Endothelial cell of umbilical vein (primary cell): Measurements from ENCODE around the gene ACSBG1. TPM values are rescaled to one million over a fixed set of nuclear protein-coding genes. Genes with fewer than 3 reads are reported as not detected.

Experiments used
- BruUV-seq: library from RNA; stranded (reverse); fragments of 400-500 nt; replicated peaks from 2 replicates; lab custom pipeline; 2021; lab: Mats Ljungman, UMichigan
- CTCF ChIA-PET: fragments of 300-600, 350-600 bp; sonication (Branson Sonifier 250); formaldehyde crosslinking; loops from one replicate; lab custom pipeline; 2021; ENCODE audit warnings: antibody characterized with exemption, inconsistent platforms; lab: Charles Lee
- POLR2A ChIA-PET: fragments of 300-600, 350-600 bp; sonication (Branson Sonifier 250); formaldehyde crosslinking; loops from one replicate; lab custom pipeline; 2021; ENCODE audit warnings: antibody characterized with exemption, inconsistent platforms; lab: Charles Lee
- DNase-seq: peaks from one replicate; pipeline ENCODE4 v3.0.0-alpha.2; 2011; ENCODE audit warnings: low read depth, low spot score
- FAIRE-seq: peaks from 2 replicates; lab custom pipeline; 2011; peaks lifted over from hg19 to GRCh38; lab: Jason Lieb, UNC
- H2AFZ ChIP-seq: 2 replicates; pipeline ENCODE4 v1.6.0; 2012; ENCODE audit warnings: low read depth, low read length, control low read depth, inconsistent platforms
- H3K27ac ChIP-seq: 2 replicates; pipeline ENCODE4 v1.5.1; 2011; ENCODE audit warnings: low read depth, mild to moderate bottlenecking, control low read depth, low read length, moderate library complexity; ENCODE audit not compliant: insufficient read depth
- H3K27me3 ChIP-seq, 2 experiments: 2 replicates each; pipeline versions ENCODE4 v1.6.0 to v1.6.1; 2011; ENCODE audit warnings: low read length in 2 of 2, mixed read lengths in 1 of 2; ENCODE audit not compliant: control insufficient read depth in 2 of 2, insufficient read depth in 2 of 2
- H3K36me3 ChIP-seq, 2 experiments: 2 replicates in 1 of 2; 3 replicates in 1 of 2; pipeline ENCODE4 v1.5.1; 2011; ENCODE audit warnings: low read length in 2 of 2, mild to moderate bottlenecking in 1 of 2, moderate library complexity in 1 of 2; ENCODE audit not compliant: control insufficient read depth in 2 of 2, insufficient read depth in 2 of 2; ENCODE audit errors: extremely low read depth in 1 of 2
- H3K4me1 ChIP-seq: 3 replicates; pipeline ENCODE4 v1.5.1; 2011; ENCODE audit warnings: mild to moderate bottlenecking, low read length; ENCODE audit not compliant: control insufficient read depth, insufficient read depth; ENCODE audit errors: extremely low read depth
- H3K4me2 ChIP-seq: 2 replicates; pipeline ENCODE4 v1.6.1; 2011; ENCODE audit warnings: low read length, control low read depth, mixed read lengths; ENCODE audit not compliant: insufficient read depth
- H3K4me3 ChIP-seq, 3 experiments: fragments of 200-600 bp in 1 of 3; sonication (generic), shearing (Covaris generic) in 1 of 3; replicated peaks in 1 of 3; 2 replicates each; pipeline ENCODE4 v1.5.1; 2011 to 2016; ENCODE audit warnings: control low read depth in 3 of 3, low read length in 3 of 3, mild to moderate bottlenecking in 2 of 3, inconsistent platforms in 1 of 3, low read depth in 1 of 3, moderate library complexity in 1 of 3; ENCODE audit not compliant: insufficient read depth in 1 of 3
- H3K79me2 ChIP-seq: 2 replicates; pipeline ENCODE4 v1.6.0; 2012; ENCODE audit warnings: low read length, inconsistent platforms; ENCODE audit not compliant: control insufficient read depth, insufficient read depth
- H3K9ac ChIP-seq: replicated peaks from 2 replicates; pipeline ENCODE3; 2011; ENCODE audit warnings: low read length, control low read depth; ENCODE audit not compliant: insufficient read depth; ENCODE audit errors: extremely low read depth
- H3K9me1 ChIP-seq: replicated peaks from 3 replicates; pipeline ENCODE4 v1.6.0; 2011; ENCODE audit warnings: mild to moderate bottlenecking, low read length; ENCODE audit not compliant: control insufficient read depth, insufficient read depth; ENCODE audit errors: extremely low read depth
- H3K9me3 ChIP-seq: replicated peaks from 2 replicates; pipeline ENCODE4 v1.5.1; 2012; ENCODE audit warnings: low read length, inconsistent platforms; ENCODE audit not compliant: control insufficient read depth, insufficient read depth
- H4K20me1 ChIP-seq: replicated peaks from 2 replicates; pipeline ENCODE3; 2011; ENCODE audit warnings: mild to moderate bottlenecking, low read length; ENCODE audit not compliant: control insufficient read depth, insufficient read depth; ENCODE audit errors: extremely low read depth
- CTCF ChIP-seq, 2 donors: IDR thresholded peaks; 1 replicate in 1 of 2; 2 replicates in 1 of 2; pipeline ENCODE4 v1.5.1; 2011; ENCODE audit warnings: low read length in 2 of 2, mild to moderate bottlenecking in 2 of 2, moderate library complexity in 2 of 2, control low read depth in 1 of 2, inconsistent platforms in 1 of 2, low read depth in 1 of 2; ENCODE audit not compliant: insufficient read depth in 1 of 2; ENCODE audit errors: extremely low read depth in 1 of 2
- EZH2 ChIP-seq: IDR thresholded peaks from 2 replicates; pipeline ENCODE4 v1.6.1; 2012; ENCODE audit warnings: borderline replicate concordance, low read depth, mild to moderate bottlenecking, moderate library complexity, low read length, inconsistent platforms; ENCODE audit not compliant: severe bottlenecking
- FOS ChIP-seq: IDR thresholded peaks from 2 replicates; pipeline ENCODE4 v1.6.1; 2011; ENCODE audit warnings: mild to moderate bottlenecking, low read length, moderate library complexity, borderline replicate concordance; ENCODE audit not compliant: insufficient read depth
- GATA2 ChIP-seq: IDR thresholded peaks from 2 replicates; pipeline ENCODE4 v1.7.0; 2011; ENCODE audit warnings: low read depth, mild to moderate bottlenecking, moderate library complexity, mixed read lengths, low read length; ENCODE audit not compliant: insufficient read length, insufficient read depth
- JUN ChIP-seq: IDR thresholded peaks from 2 replicates; pipeline ENCODE4 v1.6.1; 2011; ENCODE audit warnings: borderline replicate concordance, low read depth; ENCODE audit not compliant: insufficient read length, insufficient read depth
- MAX ChIP-seq: IDR thresholded peaks from 2 replicates; pipeline ENCODE4 v1.6.1; 2011; ENCODE audit not compliant: insufficient read depth, insufficient read length
- MYC ChIP-seq: IDR thresholded peaks from one replicate; pipeline ENCODE4 v1.6.1; 2011; ENCODE audit warnings: mild to moderate bottlenecking, low read depth, low read length
- POLR2A ChIP-seq: IDR thresholded peaks from 2 replicates; pipeline ENCODE4 v1.6.1; 2012; ENCODE audit warnings: low read depth, mild to moderate bottlenecking, control low read depth, low read length
- POLR2AphosphoS5 ChIP-seq: IDR thresholded peaks from 2 replicates; pipeline ENCODE4 v1.6.1; 2012; ENCODE audit warnings: low read depth, mild to moderate bottlenecking, control low read depth, low read length, moderate library complexity; ENCODE audit not compliant: insufficient read depth
- dilution Hi-C: fragments of 300-500 bp; cut with MboI; formaldehyde crosslinking; loops from one replicate; pipeline ENCODE4 v1.15.0; 2019; ENCODE audit warnings: low sequenced_read_pairs; ENCODE audit not compliant: extremely low pct_ligation_motif_present
- intact Hi-C: fragments of 100-400 bp; cut with micrococcal nuclease; formaldehyde crosslinking; loops from one replicate; pipeline ENCODE4 v1.10.0; 2022
- polyA plus RNA-seq, 4 experiments: library from polyadenylated mRNA; depleted of rRNA in 3 of 4; stranded (reverse) in 3 of 4; unstranded in 1 of 4; fragments of >200 nt; gene quantifications; 2 replicates each; pipeline versions ENCODE4 v1.2.1 to v1.2.3, GENCODE V29; 2011 to 2012; ENCODE audit warnings: missing spikeins in 1 of 4
- total RNA-seq: library from RNA; stranded (reverse); gene quantifications from 2 replicates; pipeline ENCODE4 v1.2.3, GENCODE V29; 2021

The ACSBG1 gene
- total and polyA plus RNA-seq, 2 donors (not counting 3 experiments of a cell fraction or from before 2014, with no cell fraction given) = not detected

- Histone ChIP-seq H3K9me1 (no peaks in the 10 kb centered on the region), H3K4me3 (no peak overlapping the region), H4K20me1 (no peaks in the 10 kb centered on the region), H3K79me2 (no peaks in the 10 kb centered on the region), H3K27ac (no peak overlapping the region), H2AFZ (no peak overlapping the region), H3K27me3 (peaks cover 6% of the 10 kb centered on the region in 2 experiments), H3K4me2 (no peak overlapping the region), H3K9me3 (no peaks in the 10 kb centered on the region), H3K4me1 (peaks cover 7% of the 10 kb centered on the region), H3K36me3 (no peaks in the 10 kb centered on the region), H3K9ac (no peak overlapping the region)
- dilution Hi-C loops = no loop called here
- CTCF ChIA-PET = interaction anchor here (0.8 kb wide), 1 partner anchor 107 kb away, joined by 4 read pairs; no protein-coding TSS in a partner anchor
- no TSS peak for BruUV-seq
- POLR2A ChIA-PET = no interaction called here
- intact Hi-C loops = loop anchor here (5.0 kb wide), 1 partner anchor 64 kb away; no protein-coding TSS in a partner anchor
- DNase-seq (no peak), FAIRE-seq (no peak)
- no peak for TF ChIP-seq POLR2A
- no peak for TF ChIP-seq FOS
- TF ChIP-seq EZH2 = no peak
- TF ChIP-seq MYC = no peak
- TF ChIP-seq POLR2AphosphoS5 = no peak
- no peak for TF ChIP-seq JUN
- TF ChIP-seq MAX = no peak
- TF ChIP-seq CTCF (IDR thresholded peaks at IDR 0.05; ENCODE audit: extremely low read depth in 1 of 2, insufficient read depth in 1 of 2, low read depth in 1 of 2, low read length in 2 of 2) = no peak
- TF ChIP-seq GATA2 = no peak
These were observed 100.6 kb downstream of the ACSBG1 start for GRCh38 chr15:78133801-78134200.
